A549 (cell line): ENCODE results near the gene NEURL3. TPM values are rescaled to one million over a fixed set of nuclear protein-coding genes. Genes with fewer than 3 reads are reported as not detected.

Experiments
- ATAC-seq, 2 experiments: fragments of 200-7000 bp in 1 of 2; fragments of >200 bp in 1 of 2; cut with Nextera tagmentation in 1 of 2; cut with Tn5 transposase in 1 of 2; 3 replicates each; pipeline versions ENCODE4 v1.8.0 to v1.9.1; 2018 to 2020; ENCODE audit warnings: mild to moderate bottlenecking in 1 of 2, moderate library complexity in 1 of 2
- CTCF ChIA-PET: fragments of 300-600 bp; sonication (Branson Sonifier 250); formaldehyde crosslinking; extraction: SDS; loops from one replicate; lab custom pipeline; 2021; ENCODE audit warnings: antibody characterized with exemption, inconsistent platforms; lab: Yijun Ruan, JAX
- POLR2A ChIA-PET: fragments of 350-600 bp; formaldehyde crosslinking; extraction: SDS; loops from one replicate; lab custom pipeline; 2021; ENCODE audit warnings: antibody characterized with exemption, inconsistent platforms; lab: Yijun Ruan, JAX
- DNase-seq, 2 experiments: peaks; one replicate each; pipeline versions ENCODE4 v3.0.0 to v3.0.0-alpha.2; 2011 to 2016; ENCODE audit warnings: low read depth in 1 of 2, low spot score in 1 of 2
- FAIRE-seq: peaks from 2 replicates; lab custom pipeline; 2011; peaks lifted over from hg19 to GRCh38; lab: Jason Lieb, UNC
- H3K27ac ChIP-seq, 2 experiments: fragments of >200 bp; sonication (Bioruptor Twin); formaldehyde crosslinking; 3 replicates each; pipeline ENCODE4 v1.5.1; 2016 to 2017
- H3K4me1 ChIP-seq: fragments of >200 bp; sonication (Bioruptor Twin); formaldehyde crosslinking; 3 replicates; pipeline ENCODE4 v1.6.1; 2016
- H3K4me2 ChIP-seq: fragments of >200 bp; sonication (Bioruptor Twin); formaldehyde crosslinking; 3 replicates; pipeline ENCODE4 v1.6.1; 2016
- H3K4me3 ChIP-seq: fragments of >200 bp; sonication (Bioruptor Twin); formaldehyde crosslinking; 3 replicates; pipeline ENCODE4 v1.5.1; 2016
- H3K9me3 ChIP-seq: fragments of >200 bp; sonication (Bioruptor Twin); formaldehyde crosslinking; 3 replicates; pipeline ENCODE4 v1.6.1; 2016
- CEBPB ChIP-seq, 2 experiments: fragments of >200 bp in 1 of 2; sonication (Bioruptor Twin) in 1 of 2; formaldehyde crosslinking in 1 of 2; IDR thresholded peaks; 2 replicates each; pipeline ENCODE4 v1.6.1; 2012 to 2016
- CHD2 ChIP-seq: fragments of 150-350 bp; IDR thresholded peaks from 2 replicates; pipeline ENCODE4 v1.6.1; 2014; ENCODE audit warnings: low read length; ENCODE audit not compliant: partially characterized antibody
- EP300 ChIP-seq, 2 experiments: fragments of >200 bp; sonication (Bioruptor Twin); formaldehyde crosslinking; IDR thresholded peaks; 2 replicates in 1 of 2; 3 replicates in 1 of 2; pipeline ENCODE4 v1.6.1; 2016 to 2017
- FOSL2 ChIP-seq, 2 experiments: fragments of 450-650 bp in 1 of 2; fragments of >200 bp in 1 of 2; sonication (Bioruptor Twin) in 1 of 2; formaldehyde crosslinking; IDR thresholded peaks; 2 replicates each; pipeline versions ENCODE4 v1.5.0 to v1.6.1; 2016 to 2020; ENCODE audit warnings: mild to moderate bottlenecking in 1 of 2, moderate library complexity in 1 of 2
- FOXS1 ChIP-seq: fragments of 250-450 bp; sonication (Bioruptor Pico); IDR thresholded peaks from 2 replicates; pipeline ENCODE4 v1.5.0; 2020; ENCODE audit warnings: mild to moderate bottlenecking, moderate library complexity
- GATA3 ChIP-seq: IDR thresholded peaks from 2 replicates; pipeline ENCODE4 v1.6.1; 2012; ENCODE audit warnings: borderline replicate concordance
- HDAC2 ChIP-seq: fragments of 200-600 bp; sonication (generic); IDR thresholded peaks from 2 replicates; pipeline ENCODE4 v1.6.1; 2016
- KDM1A ChIP-seq: fragments of 200-600 bp; sonication (generic); IDR thresholded peaks from 2 replicates; pipeline ENCODE4 v1.6.1; 2016; ENCODE audit warnings: low read depth, mild to moderate bottlenecking
- POLR2AphosphoS2 ChIP-seq: conservative IDR thresholded peaks from 2 replicates; pipeline ENCODE4 v1.6.1; 2012; ENCODE audit warnings: low read length, improper control_type of control experiment, inconsistent platforms
- RARB ChIP-seq: fragments of 250-450 bp; sonication (Bioruptor Pico); IDR thresholded peaks from 2 replicates; pipeline ENCODE4 v1.8.0; 2021; ENCODE audit warnings: mild to moderate bottlenecking, moderate library complexity
- RCOR1 ChIP-seq: fragments of 150-350 bp; IDR thresholded peaks from 2 replicates; pipeline ENCODE4 v1.6.1; 2014; ENCODE audit warnings: antibody characterized with exemption, low read length, low read depth
- RNF2 ChIP-seq: fragments of 200-600 bp; sonication (generic); IDR thresholded peaks from 2 replicates; pipeline ENCODE4 v1.6.1; 2016; ENCODE audit warnings: low read depth, mild to moderate bottlenecking, antibody characterized with exemption, moderate library complexity, borderline replicate concordance
- SMC3 ChIP-seq: fragments of >200 bp; sonication (Bioruptor Twin); formaldehyde crosslinking; IDR thresholded peaks from 3 replicates; pipeline ENCODE4 v1.6.1; 2018; ENCODE audit warnings: inconsistent platforms
- ZC3H11A ChIP-seq: fragments of 450-650 bp; IDR thresholded peaks from 2 replicates; pipeline ENCODE4 v1.6.1; 2014; ENCODE audit warnings: antibody characterized with exemption, mild to moderate bottlenecking
- ZFP36 ChIP-seq: fragments of 450-650 bp; IDR thresholded peaks from 2 replicates; pipeline ENCODE4 v1.6.1; 2014; ENCODE audit warnings: borderline replicate concordance; ENCODE audit not compliant: partially characterized antibody
- ZNF302 ChIP-seq: fragments of 250-450 bp; sonication (Bioruptor Pico); IDR thresholded peaks from 2 replicates; pipeline ENCODE4 v1.9.0; 2021; ENCODE audit warnings: inconsistent platforms, mild to moderate bottlenecking, moderate library complexity
- ZSCAN20 ChIP-seq: fragments of 250-450 bp; sonication (Bioruptor Pico); IDR thresholded peaks from 2 replicates; pipeline ENCODE4 v1.8.0; 2022; ENCODE audit warnings: mild to moderate bottlenecking, moderate library complexity
- WGBS: methylation state at CpG from one replicate; pipeline ENCODE4 v1.1.6; 2017; ENCODE audit errors: missing lambda C conversion rate; 5-methylcytosine and 5-hydroxymethylcytosine counted together
- polyA plus RNA-seq, 4 experiments: library from polyadenylated mRNA; depleted of rRNA in 3 of 4; stranded (reverse); fragments of >200 nt; fragmentation: RNase III in 1 of 4; extraction: RNeasy Plus Mini Kit Qiagen cat#74134 plus additional on column Dnase treatment in 1 of 4; gene quantifications; 2 replicates in 3 of 4; 3 replicates in 1 of 4; pipeline ENCODE4 v1.2.3, GENCODE V29; 2011 to 2017
- TF ChIP-seq, protein P1 (sequence below): fragments of 250-450 bp; sonication (Bioruptor Pico); IDR thresholded peaks from 2 replicates; pipeline ENCODE4 v1.5.0; 2020; ENCODE audit warnings: low read depth, mild to moderate bottlenecking, moderate library complexity
- TF ChIP-seq, protein P2 (sequence below): IDR thresholded peaks from 2 replicates; pipeline ENCODE4 v1.6.1; 2012
- TF ChIP-seq, protein P3 (sequence below): IDR thresholded peaks from 2 replicates; pipeline ENCODE4 v1.6.1; 2012; ENCODE audit warnings: low read depth, borderline replicate concordance
- TF ChIP-seq, protein P4 (sequence below): fragments of >200 bp; sonication (Bioruptor Twin); formaldehyde crosslinking; IDR thresholded peaks from 3 replicates; pipeline ENCODE4 v1.6.1; 2016
- TF ChIP-seq, protein P5 (sequence below): IDR thresholded peaks from 2 replicates; pipeline ENCODE4 v1.6.1; 2012

Gene NEURL3
- polyA plus RNA-seq, 2 of the 4 experiments (the other 2 are of a cell fraction) = 0.28 to 0.44 TPM

DNA sequence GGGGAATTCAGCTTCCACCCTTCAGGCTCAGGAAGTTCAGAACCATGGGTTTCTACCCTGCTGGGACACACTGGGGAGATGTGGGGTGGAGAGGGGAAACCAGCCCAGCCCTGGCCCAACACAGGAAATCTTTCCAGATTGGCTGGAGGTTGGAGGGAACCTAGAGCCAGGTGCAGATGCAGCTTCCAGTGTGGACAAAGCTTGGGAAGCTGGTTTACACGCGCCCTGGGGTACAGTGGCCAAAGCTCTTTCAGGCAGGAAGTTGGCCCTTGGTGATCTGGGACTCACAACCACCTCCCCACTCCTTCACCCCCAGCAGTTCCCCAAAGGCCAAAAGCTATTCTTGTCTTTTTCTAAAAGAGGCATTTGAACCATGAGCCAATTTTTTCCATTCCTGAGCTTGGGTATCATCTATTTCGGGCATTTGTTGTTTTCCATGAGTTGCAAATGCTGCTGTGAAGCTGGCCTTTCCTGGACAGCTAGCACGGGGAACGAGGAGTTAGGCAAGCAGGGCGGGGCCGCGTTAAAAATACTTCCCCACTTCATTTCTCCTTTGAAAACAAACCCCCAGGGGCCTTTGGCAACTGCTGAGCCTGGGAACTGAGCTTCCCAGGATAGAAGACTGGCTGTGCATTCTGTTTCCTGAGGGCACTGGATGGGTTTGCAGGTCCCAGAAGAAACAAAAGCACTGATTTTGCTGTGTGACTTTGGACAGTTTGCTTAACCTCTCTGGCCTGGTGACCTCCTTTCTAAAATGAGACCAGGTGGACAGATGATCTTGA is 28.3 kb upstream of the NEURL3 start:
- ATAC-seq = no peak
- TF ChIP-seq ZSCAN20 (CRISPR knock-in tag) (no peak), ZFP36 (peak; percentile 39), KDM1A (0 out of 2 replicates have a peak, but pooled peaks have one; percentile 16)
- ChIA-PET POLR2A (no interaction called here), CTCF (interaction anchor here (0.9 to 6.0 kb wide), 6 partner anchors 8 to 127 kb away, joined by 3 to 34 read pairs (median 6); no protein-coding TSS in a partner anchor)
- Histone ChIP-seq H3K4me2 (peak overlapping the region; percentile 29), H3K4me3 (no peak overlapping the region), H3K27ac (peak overlapping the region in 1 of 2 experiments; percentile 25; a peak in 1 of 6 replicates), H3K4me1 (peaks cover 33% of the 10 kb centered on the region), H3K9me3 (no peaks in the 10 kb centered on the region)
- DNase-seq = no peak
- WGBS = 56% methylated on average over 6 of the region's 8 CpGs
- no peak for FAIRE-seq

DNA sequence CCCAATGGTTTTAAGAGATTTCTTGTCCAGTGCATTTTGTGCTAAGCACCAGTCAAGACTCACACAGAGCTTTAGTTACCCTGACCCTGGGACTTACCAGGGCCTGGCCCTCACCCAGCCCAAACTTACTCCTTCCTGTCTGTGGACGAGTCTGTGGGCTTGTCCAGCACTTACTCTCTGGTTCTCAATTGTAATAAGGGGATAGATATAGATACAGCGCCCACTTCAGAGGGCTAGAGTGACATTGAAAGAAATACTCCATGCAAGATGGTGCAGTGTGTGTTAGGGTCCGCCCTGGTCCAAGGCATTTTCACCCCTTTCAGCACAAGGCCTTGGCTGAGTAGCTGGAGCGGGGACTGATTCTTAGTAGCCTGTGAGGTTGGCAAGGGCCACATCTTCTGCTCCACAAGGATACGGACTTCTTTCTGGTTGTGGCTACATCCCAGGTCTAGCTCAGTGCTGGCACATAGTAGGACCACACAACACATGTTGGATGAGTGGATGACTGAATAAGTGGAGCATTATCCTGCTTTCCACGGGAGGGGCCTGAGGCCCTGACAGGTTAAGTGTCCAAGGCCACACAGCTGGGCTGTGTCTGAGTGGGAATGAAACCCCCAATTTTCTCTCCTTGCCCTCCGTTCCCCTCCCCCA is 27.6 kb upstream of the NEURL3 start:
- Histone ChIP-seq H3K27ac (peak overlapping the region in 1 of 2 experiments; percentile 25; a peak in 1 of 6 replicates), H3K9me3 (no peaks in the 10 kb centered on the region), H3K4me2 (peak overlapping the region; percentile 70), H3K4me1 (peaks cover 32% of the 10 kb centered on the region), H3K4me3 (no peak overlapping the region)
- DNase-seq (no peak), FAIRE-seq (no peak), ATAC-seq (no peak)
- CTCF ChIA-PET = interaction anchor here (0.9 to 8.4 kb wide), 7 partner anchors 9 to 127 kb away, joined by 3 to 63 read pairs (median 7); no protein-coding TSS in a partner anchor
- POLR2A ChIA-PET = interaction anchor here (1.0 kb wide), 1 partner anchor 22 kb away, joined by 3 read pairs; no protein-coding TSS in a partner anchor
- no peak for TF ChIP-seq FOXS1
- TF ChIP-seq, protein P1, sequence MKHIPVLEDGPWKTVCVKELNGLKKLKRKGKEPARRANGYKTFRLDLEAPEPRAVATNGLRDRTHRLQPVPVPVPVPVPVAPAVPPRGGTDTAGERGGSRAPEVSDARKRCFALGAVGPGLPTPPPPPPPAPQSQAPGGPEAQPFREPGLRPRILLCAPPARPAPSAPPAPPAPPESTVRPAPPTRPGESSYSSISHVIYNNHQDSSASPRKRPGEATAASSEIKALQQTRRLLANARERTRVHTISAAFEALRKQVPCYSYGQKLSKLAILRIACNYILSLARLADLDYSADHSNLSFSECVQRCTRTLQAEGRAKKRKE = no peak
- TF ChIP-seq EP300 (IDR thresholded peaks at IDR 0.05) = no peak
- WGBS = 85% methylated on average over 7 of the region's 7 CpGs

DNA sequence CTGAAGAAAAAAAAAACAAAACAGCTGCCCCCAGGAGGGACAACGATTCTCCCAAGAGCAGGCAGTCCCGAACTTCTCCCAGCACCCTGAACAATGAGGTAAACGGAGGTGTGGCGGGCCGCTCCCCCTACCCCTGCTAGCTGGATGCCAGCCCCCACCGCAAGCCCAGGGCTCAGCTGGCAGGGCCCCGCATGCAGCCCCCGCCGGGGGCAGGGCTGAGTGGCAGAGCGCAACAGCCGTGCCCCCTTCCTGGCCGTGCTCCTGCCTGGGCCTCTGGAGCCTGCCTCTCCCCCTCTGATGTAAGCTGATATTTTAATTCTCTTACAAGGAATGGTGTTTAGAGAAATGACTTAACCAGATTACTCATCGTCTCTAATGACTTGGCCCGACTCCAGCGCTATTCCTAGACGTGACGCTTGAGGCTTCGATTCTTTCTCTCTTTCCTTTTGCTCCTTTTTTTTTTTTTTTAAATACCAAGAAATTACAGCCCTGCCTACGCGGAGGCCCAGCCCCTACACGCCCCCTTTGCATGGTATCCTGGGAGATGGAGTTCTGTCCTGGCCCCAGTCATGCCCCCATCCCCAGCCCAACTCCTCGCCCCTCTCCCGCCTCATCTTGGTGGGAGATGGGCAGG is 26.8 kb upstream of the NEURL3 start:
- Histone ChIP-seq H3K4me1 (peaks cover 27% of the 10 kb centered on the region), H3K4me2 (peak overlapping the region; percentile 70), H3K4me3 (0 out of 3 replicates have a peak overlapping the region, but pooled peaks have one; percentile 23), H3K27ac (peak overlapping the region in 1 of 2 experiments; percentile 74; a peak in 4 of 6 replicates), H3K9me3 (no peaks in the 10 kb centered on the region)
- ChIA-PET CTCF (interaction anchor here (2.3 to 8.4 kb wide), 3 partner anchors 18 to 22 kb away, joined by 12 to 63 read pairs (median 34); no protein-coding TSS in a partner anchor), POLR2A (interaction anchor here (1.0 kb wide), 1 partner anchor 21 kb away, joined by 3 read pairs; no protein-coding TSS in a partner anchor)
- WGBS = 34% methylated on average over 23 of the region's 23 CpGs
- no peak for FAIRE-seq
- peak; percentile 35 to 58; a peak in 4 of 6 replicates for ATAC-seq
- peak; percentile 58 to 83 for DNase-seq
- no peak for TF ChIP-seq FOSL2 (IDR thresholded peaks at IDR 0.05)
- peak; percentile 48; the same call in 1 of the 2 replicates for TF ChIP-seq FOSL2 (CRISPR knock-in tag; IDR thresholded peaks at IDR 0.05)
- TF ChIP-seq ZFP36 = no peak
- TF ChIP-seq, protein P2, sequence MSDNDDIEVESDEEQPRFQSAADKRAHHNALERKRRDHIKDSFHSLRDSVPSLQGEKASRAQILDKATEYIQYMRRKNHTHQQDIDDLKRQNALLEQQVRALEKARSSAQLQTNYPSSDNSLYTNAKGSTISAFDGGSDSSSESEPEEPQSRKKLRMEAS = 0 out of 2 replicates have a peak, but pooled peaks have one; percentile 18
- no peak for TF ChIP-seq CHD2
- TF ChIP-seq ZNF302 = no peak
- TF ChIP-seq, protein P3, sequence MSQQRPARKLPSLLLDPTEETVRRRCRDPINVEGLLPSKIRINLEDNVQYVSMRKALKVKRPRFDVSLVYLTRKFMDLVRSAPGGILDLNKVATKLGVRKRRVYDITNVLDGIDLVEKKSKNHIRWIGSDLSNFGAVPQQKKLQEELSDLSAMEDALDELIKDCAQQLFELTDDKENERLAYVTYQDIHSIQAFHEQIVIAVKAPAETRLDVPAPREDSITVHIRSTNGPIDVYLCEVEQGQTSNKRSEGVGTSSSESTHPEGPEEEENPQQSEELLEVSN = no peak
- no peak for TF ChIP-seq POLR2AphosphoS2
- TF ChIP-seq, protein P4, sequence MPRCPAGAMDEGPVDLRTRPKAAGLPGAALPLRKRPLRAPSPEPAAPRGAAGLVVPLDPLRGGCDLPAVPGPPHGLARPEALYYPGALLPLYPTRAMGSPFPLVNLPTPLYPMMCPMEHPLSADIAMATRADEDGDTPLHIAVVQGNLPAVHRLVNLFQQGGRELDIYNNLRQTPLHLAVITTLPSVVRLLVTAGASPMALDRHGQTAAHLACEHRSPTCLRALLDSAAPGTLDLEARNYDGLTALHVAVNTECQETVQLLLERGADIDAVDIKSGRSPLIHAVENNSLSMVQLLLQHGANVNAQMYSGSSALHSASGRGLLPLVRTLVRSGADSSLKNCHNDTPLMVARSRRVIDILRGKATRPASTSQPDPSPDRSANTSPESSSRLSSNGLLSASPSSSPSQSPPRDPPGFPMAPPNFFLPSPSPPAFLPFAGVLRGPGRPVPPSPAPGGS = no peak
- no peak for TF ChIP-seq RNF2
- TF ChIP-seq GATA3 = no peak
- no peak for TF ChIP-seq ZC3H11A
- no peak for TF ChIP-seq HDAC2
- TF ChIP-seq, protein P5, sequence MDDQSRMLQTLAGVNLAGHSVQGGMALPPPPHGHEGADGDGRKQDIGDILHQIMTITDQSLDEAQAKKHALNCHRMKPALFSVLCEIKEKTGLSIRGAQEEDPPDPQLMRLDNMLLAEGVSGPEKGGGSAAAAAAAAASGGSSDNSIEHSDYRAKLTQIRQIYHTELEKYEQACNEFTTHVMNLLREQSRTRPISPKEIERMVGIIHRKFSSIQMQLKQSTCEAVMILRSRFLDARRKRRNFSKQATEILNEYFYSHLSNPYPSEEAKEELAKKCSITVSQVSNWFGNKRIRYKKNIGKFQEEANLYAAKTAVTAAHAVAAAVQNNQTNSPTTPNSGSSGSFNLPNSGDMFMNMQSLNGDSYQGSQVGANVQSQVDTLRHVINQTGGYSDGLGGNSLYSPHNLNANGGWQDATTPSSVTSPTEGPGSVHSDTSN = no peak
- no peak for TF ChIP-seq SMC3
- TF ChIP-seq RARB = no peak
- TF ChIP-seq CEBPB (IDR thresholded peaks at IDR 0.05) = no peak
- no peak for TF ChIP-seq RCOR1
